K562 (cell line): ENCODE measurements around the gene KCNN3.

Source experiments
- CBFB ChIP-seq: sonication (generic); formaldehyde crosslinking; IDR thresholded peaks from 2 replicates; pipeline ENCODE4 v1.4.0; 2020; ENCODE audit warnings: mild to moderate bottlenecking, missing genetic modification reagents
- HDAC6 ChIP-seq: IDR thresholded peaks from 2 replicates; pipeline ENCODE4 v1.6.1; 2012; ENCODE audit warnings: low read depth, mild to moderate bottlenecking, control low read depth, inconsistent platforms, low read length, moderate library complexity
- HNRNPLL ChIP-seq: fragments of 200-400 bp; formaldehyde crosslinking; IDR thresholded peaks from 2 replicates; pipeline ENCODE4 v1.6.1; 2017; ENCODE audit warnings: low read length, low read depth, mild to moderate bottlenecking; ENCODE audit not compliant: poor library complexity, severe bottlenecking
- KDM1A ChIP-seq, 2 experiments: fragments of 450-650 bp; IDR thresholded peaks; 2 replicates each; pipeline ENCODE4 v1.6.1; 2016; ENCODE audit warnings: mild to moderate bottlenecking in 2 of 2
- NFRKB ChIP-seq: fragments of 450-650 bp; IDR thresholded peaks from 2 replicates; pipeline ENCODE4 v1.6.1; 2016; ENCODE audit warnings: low read depth
- TF ChIP-seq, protein P1 (sequence below): fragments of 450-650 bp; formaldehyde crosslinking; IDR thresholded peaks from 2 replicates; pipeline ENCODE4 v1.4.0; 2022; ENCODE audit warnings: missing genetic modification characterization
- TF ChIP-seq, protein P2 (sequence below), 3 experiments: IDR thresholded peaks in 2 of 3; conservative IDR thresholded peaks in 1 of 3; 2 replicates each; pipeline ENCODE4 v1.5.1; 2011 to 2012; ENCODE audit warnings: low read length in 3 of 3, mild to moderate bottlenecking in 3 of 3, control low read depth in 2 of 3, improper control_type of control experiment in 1 of 3, inconsistent platforms in 1 of 3, low read depth in 1 of 3, mixed read lengths in 1 of 3, moderate library complexity in 1 of 3; ENCODE audit not compliant: insufficient read depth in 2 of 3

GRCh38 chr1:154808261-154808908, 61.7 kb downstream of the KCNN3 start:
- TF ChIP-seq CBFB (CRISPR knock-in tag) = no peak
- no peak for TF ChIP-seq NFRKB
- TF ChIP-seq, protein P1, sequence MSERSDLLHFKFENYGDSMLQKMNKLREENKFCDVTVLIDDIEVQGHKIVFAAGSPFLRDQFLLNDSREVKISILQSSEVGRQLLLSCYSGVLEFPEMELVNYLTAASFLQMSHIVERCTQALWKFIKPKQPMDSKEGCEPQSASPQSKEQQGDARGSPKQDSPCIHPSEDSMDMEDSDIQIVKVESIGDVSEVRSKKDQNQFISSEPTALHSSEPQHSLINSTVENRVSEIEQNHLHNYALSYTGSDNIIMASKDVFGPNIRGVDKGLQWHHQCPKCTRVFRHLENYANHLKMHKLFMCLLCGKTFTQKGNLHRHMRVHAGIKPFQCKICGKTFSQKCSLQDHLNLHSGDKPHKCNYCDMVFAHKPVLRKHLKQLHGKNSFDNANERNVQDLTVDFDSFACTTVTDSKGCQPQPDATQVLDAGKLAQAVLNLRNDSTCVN (CRISPR knock-in tag) = no peak
- no peak for TF ChIP-seq HNRNPLL
- TF ChIP-seq HDAC6 = no peak
- no peak for TF ChIP-seq KDM1A (IDR thresholded peaks at IDR 0.05)
- TF ChIP-seq, protein P2, sequence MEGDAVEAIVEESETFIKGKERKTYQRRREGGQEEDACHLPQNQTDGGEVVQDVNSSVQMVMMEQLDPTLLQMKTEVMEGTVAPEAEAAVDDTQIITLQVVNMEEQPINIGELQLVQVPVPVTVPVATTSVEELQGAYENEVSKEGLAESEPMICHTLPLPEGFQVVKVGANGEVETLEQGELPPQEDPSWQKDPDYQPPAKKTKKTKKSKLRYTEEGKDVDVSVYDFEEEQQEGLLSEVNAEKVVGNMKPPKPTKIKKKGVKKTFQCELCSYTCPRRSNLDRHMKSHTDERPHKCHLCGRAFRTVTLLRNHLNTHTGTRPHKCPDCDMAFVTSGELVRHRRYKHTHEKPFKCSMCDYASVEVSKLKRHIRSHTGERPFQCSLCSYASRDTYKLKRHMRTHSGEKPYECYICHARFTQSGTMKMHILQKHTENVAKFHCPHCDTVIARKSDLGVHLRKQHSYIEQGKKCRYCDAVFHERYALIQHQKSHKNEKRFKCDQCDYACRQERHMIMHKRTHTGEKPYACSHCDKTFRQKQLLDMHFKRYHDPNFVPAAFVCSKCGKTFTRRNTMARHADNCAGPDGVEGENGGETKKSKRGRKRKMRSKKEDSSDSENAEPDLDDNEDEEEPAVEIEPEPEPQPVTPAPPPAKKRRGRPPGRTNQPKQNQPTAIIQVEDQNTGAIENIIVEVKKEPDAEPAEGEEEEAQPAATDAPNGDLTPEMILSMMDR (IDR thresholded peaks at IDR 0.05 in 2 of 3, conservative IDR thresholded peaks at IDR 0.05 in 1 of 3; ENCODE audit: insufficient read depth in 2 of 3, low read depth in 1 of 3, low read length in 3 of 3) = no peak
